Transverse colon (tissue), 3 donors: Measurements from ENCODE around the gene SNED1.

Source experiments
- EP300 ChIP-seq: sonication (generic); formaldehyde crosslinking; IDR thresholded peaks from one replicate; pipeline ENCODE4 v1.6.1; 2017; ENCODE audit warnings: antibody characterized with exemption, low read depth
- TF ChIP-seq, protein P1 (sequence below), 5 experiments: fragments of 200-600 bp in 3 of 5; fragments of 450-650 bp in 2 of 5; sonication (generic) in 3 of 5; IDR thresholded peaks; 1 replicate in 2 of 5; 2 replicates in 3 of 5; pipeline ENCODE4 v1.5.1; 2016 to 2017; ENCODE audit warnings: antibody characterized with exemption in 5 of 5, inconsistent platforms in 3 of 5, mild to moderate bottlenecking in 2 of 5, moderate library complexity in 1 of 5

DNA sequence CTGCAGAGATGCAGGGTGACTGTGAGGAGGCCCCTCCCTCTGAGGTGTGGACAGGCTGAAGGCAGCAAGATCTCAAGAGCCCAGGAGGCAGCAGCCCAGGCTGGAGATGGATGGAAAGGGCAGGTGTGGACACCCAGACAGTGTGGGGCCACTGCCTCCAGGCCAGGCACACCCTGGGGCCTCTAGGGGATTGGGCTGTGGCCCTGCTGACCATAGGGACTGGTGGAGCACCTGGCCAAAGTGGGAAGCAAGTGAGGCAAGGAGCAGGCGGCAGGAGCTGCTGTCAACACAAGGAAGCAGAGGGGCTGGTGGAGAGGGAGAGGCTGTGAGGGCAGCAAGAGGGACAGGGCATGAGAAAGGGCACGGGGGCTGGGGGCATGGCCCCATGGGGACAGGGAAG lies 10.8 kb downstream of the SNED1 start:
- TF ChIP-seq, protein P1, sequence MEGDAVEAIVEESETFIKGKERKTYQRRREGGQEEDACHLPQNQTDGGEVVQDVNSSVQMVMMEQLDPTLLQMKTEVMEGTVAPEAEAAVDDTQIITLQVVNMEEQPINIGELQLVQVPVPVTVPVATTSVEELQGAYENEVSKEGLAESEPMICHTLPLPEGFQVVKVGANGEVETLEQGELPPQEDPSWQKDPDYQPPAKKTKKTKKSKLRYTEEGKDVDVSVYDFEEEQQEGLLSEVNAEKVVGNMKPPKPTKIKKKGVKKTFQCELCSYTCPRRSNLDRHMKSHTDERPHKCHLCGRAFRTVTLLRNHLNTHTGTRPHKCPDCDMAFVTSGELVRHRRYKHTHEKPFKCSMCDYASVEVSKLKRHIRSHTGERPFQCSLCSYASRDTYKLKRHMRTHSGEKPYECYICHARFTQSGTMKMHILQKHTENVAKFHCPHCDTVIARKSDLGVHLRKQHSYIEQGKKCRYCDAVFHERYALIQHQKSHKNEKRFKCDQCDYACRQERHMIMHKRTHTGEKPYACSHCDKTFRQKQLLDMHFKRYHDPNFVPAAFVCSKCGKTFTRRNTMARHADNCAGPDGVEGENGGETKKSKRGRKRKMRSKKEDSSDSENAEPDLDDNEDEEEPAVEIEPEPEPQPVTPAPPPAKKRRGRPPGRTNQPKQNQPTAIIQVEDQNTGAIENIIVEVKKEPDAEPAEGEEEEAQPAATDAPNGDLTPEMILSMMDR (IDR thresholded peaks at IDR 0.05) = no peak
- no peak for TF ChIP-seq EP300
